HG03159 (cell line): ENCODE data around the gene MCHR2.

Experiments used
- ATAC-seq: cut with Tn5 transposase; IDR thresholded peaks from one replicate; pipeline ENCODE4 v1.9.1; 2021; ENCODE audit warnings: mild to moderate bottlenecking, moderate library complexity; ENCODE audit not compliant: unreplicated experiment

Gene MCHR2

DNA sequence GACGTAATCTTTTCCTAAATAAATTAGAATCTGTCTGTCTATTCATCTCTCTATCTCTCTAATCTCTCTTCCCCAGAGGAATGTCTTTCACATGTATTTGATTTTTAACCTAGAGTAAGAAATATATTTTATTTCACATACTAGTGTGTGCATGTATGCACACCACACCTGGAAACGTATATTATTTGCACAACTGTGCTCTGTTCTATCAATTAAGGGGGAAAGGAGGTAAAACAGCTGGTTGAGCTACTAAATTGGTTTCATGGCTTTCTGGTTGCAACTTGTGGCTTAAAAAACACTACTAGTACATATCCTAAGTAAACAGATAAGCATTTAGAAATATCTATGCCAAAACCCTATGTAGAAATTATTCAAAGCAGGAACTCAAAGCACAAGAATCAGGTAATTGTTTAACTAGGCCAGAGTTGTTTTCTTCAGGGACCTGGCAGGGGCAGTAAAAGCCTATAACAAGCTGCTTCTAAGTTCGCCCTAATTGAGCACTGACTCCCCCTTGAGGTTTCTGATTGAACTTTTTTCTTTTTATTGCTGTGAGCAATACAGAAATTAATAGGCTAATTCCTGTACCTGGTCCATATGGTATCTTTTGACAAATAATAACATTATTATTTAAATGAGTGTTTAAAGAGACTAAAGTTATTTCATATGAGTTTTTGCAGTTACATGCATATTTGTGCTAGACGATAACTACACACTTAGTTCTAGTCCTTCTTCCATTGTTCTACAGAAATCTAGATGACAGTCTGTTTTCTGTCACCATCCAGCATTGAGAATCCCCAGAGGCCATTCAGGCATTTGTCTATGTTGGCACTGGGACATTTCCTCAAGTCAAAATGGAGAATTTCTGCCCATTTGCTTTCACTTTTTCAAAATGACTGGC is 88.6 kb downstream of the MCHR2 start:
- peak; percentile 98 for ATAC-seq

DNA sequence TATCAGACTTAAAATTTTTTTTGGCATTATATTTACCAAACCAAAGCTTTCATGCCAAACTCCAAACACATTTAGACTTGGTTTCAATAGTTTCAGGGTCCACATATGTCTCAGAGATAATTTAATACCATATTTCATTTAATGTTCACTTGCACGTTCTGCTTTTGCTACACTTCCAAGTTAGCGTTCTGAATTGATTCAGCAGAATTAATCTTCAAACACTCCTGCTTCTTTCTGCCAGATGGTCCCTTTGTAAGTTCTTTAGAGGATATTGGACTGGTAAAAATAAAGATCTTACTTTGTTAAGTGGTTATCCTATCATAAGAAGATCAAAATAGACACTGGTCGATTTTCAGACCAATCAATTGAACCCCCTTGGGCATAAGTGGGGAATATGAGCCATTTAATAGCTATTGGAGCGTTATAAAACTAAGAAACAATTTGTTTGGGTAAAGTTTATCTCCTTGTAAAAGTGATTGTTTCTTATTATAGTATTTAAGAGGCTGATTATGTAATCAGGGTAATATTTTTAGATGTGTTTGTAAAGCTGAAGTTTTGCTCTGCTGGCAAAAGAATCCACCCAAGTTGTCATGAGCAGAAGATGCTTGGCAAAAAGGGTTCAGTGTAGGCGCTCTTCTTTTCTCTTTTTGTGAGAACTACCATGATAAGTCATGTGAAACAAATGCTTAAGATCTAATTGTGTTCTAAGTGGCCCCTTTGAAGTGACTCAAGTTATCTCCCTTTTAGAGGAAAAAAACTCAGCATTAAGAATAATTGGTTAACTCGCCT is 92.2 kb downstream of the MCHR2 start:
- no peak for ATAC-seq

DNA sequence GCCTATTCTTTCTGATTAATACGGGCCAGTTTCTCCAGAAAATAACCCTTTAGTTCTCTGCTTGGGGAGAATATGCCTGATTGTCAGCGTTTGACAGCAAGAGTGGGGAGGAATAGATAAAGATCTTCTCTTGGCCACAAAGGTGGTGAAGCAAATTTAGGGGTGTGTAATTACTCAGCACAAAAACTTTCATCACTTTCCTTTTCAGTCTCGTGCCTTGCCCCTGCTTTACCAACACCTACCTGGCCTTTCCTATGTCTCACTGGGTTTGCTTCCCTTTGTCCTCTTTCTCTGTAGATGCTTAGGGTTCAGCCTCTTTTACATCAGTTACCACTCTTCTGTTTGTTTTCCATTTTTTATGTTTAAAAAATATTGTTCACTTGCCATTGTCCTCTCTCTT is 99.2 kb downstream of the MCHR2 start:
- no peak for ATAC-seq

DNA sequence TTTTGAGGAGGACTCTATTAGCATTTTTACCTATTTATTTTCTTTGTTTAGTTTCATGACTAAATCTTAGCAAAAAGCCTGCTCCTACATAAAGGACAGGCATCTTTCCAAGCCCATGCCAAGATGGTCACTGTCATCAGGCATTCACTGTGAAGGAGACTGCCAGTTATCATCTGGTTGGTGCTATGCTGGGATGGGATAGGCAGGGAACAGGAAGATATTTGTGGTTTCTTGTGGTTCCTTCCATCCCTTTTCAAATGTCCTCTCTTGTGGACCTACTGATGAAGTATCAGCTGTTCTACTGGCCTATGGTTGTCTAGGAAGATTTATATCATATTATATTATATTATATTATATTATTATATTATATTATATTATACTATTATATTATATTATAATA is 107.0 kb downstream of the MCHR2 start:
- no peak for ATAC-seq

DNA sequence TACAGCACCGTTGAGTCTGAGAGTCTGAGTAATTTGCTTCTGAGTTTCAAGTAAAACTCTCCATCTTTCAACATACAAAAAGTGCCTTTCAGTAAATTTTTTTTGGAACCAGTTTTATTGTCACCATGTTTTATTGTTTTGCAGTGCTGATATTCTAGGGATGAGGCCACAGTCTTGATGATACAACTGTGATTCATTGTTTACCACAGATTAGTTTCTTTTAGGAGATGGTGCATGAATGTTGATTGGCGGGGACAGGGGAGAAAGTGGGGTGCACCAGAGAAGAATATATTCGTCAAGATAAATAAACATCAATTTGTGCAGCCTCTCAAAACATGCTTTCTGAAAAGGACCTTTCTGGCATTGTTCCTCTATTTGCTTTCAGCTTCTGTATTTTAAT is 109.0 kb downstream of the MCHR2 start:
- no peak for ATAC-seq

DNA sequence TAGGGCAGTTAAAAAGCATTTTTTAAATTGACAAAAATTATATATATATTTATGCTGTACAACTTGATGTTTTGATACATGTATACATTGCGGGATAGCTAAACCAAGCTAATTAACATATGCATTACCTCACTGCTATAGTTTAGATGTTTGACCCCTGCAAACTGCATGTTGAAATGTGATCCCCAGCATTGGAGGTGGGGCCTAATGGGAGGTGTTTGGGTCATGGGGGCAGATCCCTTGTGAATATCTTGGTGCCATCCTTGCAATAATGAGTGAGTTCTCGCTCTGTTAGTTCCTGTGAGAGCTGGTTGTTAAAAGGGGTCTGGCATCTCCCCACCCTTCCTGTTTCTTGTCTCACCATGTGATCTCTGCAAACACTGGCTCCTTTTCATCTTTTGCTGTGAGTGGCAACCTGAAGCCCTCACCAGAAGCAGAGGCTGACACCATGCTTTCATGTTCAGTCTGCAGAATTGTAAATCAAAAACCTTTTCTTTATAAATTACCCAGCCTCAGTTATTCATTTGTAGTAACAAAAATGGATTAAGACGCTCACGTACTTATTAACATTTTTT is 111.8 kb downstream of the MCHR2 start:
- no peak for ATAC-seq

DNA sequence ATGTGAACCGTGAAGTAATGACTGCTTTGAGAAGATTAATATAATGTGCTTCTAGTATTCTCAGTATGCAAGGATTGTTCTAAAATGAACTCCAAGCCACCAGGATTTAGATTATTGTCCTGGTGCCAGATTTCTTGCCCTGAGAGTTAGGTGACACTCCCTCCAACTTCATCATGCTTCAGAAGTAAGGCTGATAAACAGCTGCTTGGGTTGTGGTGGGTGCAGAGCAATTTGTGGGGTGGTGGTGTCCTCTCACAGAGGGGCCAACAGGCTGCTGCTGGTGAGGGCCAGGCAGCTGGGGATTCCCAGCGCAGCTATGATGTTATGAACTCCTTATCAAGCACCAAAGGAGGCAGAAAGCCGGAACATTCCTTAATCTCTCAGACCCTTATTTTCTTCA is 114.6 kb downstream of the MCHR2 start:
- no peak for ATAC-seq

DNA sequence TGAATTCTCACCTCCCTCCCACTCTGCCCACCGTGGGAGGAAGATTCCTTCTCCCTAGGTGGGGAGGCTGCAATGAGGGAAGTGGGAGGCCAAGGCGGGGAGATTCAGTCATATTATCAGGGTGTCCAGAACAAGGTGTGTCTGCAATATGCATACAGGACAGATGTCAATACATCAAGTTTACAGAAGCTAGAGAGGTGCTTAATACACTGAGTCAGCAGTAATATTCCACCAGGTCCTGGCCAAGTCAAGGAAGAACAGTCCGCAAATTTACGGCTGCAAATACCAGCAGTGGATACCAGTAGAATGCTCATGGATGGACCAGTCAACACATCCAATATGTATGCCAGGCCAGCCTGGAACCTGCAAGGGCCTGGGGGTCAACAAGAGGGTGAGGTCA is 119.0 kb downstream of the MCHR2 start:
- no peak for ATAC-seq

DNA sequence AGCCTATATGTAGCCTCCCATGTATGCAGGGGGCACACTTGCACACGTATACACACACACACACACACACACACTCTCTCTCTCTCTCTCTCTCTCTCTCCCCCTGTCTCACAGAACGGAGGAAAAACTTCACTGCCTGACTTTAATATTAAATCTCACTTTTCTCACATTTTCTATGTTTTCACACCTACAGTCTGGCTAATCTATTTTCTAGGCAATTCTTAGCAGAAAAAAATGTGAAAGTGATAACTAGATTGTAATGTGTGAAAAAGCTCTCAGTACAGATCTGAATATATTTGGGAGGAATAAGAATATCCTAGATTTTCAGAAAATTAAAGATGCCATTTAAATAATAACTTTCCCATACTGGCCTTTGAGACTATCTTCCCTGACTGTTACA is 120.9 kb downstream of the MCHR2 start:
- ATAC-seq, result no peak

DNA sequence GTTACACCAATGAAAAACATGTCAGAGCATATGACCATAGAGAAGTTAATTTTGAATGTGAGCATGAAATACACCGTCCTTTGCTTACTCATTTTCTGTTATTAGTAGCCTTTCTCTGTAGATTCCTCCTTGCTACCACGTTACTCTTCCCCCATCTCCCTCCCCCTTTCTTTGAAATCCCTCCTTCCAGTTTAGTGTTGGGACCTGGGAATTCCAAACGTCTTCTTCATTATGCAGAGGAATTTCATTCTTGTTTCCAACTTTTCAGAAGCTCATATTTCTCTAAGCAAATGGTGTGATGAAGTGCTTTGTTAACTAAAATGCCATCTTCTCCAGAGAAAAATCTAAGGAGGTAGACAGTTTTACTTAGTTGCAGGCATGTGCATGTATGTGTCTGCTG is 122.4 kb downstream of the MCHR2 start:
- no peak for ATAC-seq
